Skeletal muscle satellite cell (primary cell): ENCODE measurements around the gene E4F1.
"Not testable (repeated sequence)": the region's sequence is repeated elsewhere in the genome, so short reads cannot be mapped to it uniquely, and the experiment has no call there.

ENCODE experiments used
- H3K27me3 ChIP-seq: 2 replicates; pipeline ENCODE4 v1.7.0; 2013; ENCODE audit warnings: low read length; ENCODE audit not compliant: control insufficient read depth, insufficient read depth
- H3K36me3 ChIP-seq: 2 replicates; pipeline ENCODE4 v1.7.0; 2013; ENCODE audit warnings: mild to moderate bottlenecking, control low read depth, low read length; ENCODE audit not compliant: insufficient read depth
- H3K4me1 ChIP-seq: 2 replicates; pipeline ENCODE4 v1.7.0; 2013; ENCODE audit warnings: low read length; ENCODE audit not compliant: control insufficient read depth, insufficient read depth
- H3K4me2 ChIP-seq: 2 replicates; pipeline ENCODE4 v1.7.0; 2013; ENCODE audit warnings: mild to moderate bottlenecking, low read length
- H3K4me3 ChIP-seq: 2 replicates; pipeline ENCODE4 v1.7.0; 2013; ENCODE audit warnings: low read length
- H3K9ac ChIP-seq: 2 replicates; pipeline ENCODE4 v1.7.0; 2013; ENCODE audit warnings: mild to moderate bottlenecking, low read depth, low read length, moderate library complexity
- H3K9me3 ChIP-seq: replicated peaks from 2 replicates; pipeline ENCODE4 v1.7.0; 2013; ENCODE audit warnings: mild to moderate bottlenecking, control low read depth, low read length

The E4F1 gene

DNA sequence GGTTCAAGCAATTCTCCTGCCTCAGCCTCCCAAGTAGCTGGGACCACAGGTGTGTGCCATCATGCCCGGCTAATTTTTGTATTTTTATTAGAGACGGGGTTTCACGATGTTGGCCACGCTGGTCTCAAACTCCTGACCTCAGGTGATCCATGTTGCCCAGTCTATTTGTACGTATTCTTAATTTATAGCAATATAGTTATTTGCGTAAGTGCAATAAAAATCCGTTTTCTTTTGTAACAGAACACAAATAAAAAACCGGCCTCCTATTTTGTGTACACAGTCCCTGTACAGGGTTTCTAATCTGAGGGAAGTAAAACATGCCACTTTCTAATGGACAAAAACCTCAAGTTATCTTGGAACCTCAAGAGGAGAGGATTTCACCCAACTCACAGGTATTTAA is 36.9 kb downstream of the E4F1 start:
- Histone ChIP-seq H3K4me1 (peaks cover 25% of the 10 kb centered on the region), H3K27me3 (no peaks in the 10 kb centered on the region), H3K9ac (no peak overlapping the region), H3K36me3 (peaks cover 87% of the 10 kb centered on the region), H3K9me3 (no peaks in the 10 kb centered on the region), H3K4me3 (no peak overlapping the region), H3K4me2 (no peak overlapping the region)

DNA sequence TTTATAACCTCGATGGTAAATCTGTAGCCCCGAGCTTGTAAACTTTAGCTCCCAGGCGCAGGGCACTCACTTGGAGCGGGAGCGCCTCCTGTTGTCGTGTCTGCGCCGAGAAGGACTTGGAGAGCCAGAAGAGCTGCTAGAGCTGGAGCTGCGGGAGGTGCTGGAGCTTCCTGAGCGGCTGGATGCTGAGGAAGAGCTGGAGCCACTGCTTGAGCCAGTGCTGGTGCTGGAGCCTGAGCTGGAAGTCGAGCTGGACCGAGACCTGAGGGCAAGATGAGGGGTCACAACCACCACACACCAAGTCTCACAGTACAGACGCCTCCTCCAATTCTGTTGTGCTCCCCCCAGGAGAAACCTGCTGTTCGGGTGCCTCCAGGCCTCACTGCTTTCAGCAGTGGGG is 39.6 kb downstream of the E4F1 start:
- not testable (repeated sequence) for H3K4me2 ChIP-seq, H3K9me3 ChIP-seq, H3K9ac ChIP-seq, H3K27me3 ChIP-seq, H3K4me3 ChIP-seq
- Histone ChIP-seq H3K36me3 (peaks cover 63% of the 10 kb centered on the region), H3K4me1 (peaks cover 24% of the 10 kb centered on the region)

DNA sequence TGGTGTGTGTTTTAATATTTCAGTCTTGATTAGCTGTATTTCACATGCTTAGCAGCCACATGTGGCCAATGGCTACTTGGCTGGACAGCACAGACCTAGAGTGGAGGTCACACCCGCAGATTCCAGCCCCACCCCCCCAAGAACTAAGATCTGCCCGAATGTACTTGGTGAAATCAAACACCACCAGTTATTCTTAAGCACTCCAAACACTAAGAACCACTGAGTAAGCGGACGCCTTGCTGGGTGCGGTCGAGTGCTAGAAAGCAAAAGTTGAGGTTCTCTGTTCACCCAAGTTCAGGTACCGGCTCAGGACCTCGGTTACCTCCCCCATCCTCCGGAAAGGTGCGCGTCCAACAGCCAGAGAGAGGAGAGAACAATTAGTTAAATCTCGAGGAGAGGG is 43.5 kb downstream of the E4F1 start:
- peak overlapping the region; percentile 82 for H3K9ac ChIP-seq
- H3K36me3 ChIP-seq, result peaks cover 34% of the 10 kb centered on the region
- not testable (repeated sequence) for H3K9me3 ChIP-seq, H3K27me3 ChIP-seq
- peak overlapping the region; percentile 79 for H3K4me2 ChIP-seq
- H3K4me3 ChIP-seq, result peak overlapping the region; percentile 80
- H3K4me1 ChIP-seq, result peaks cover 35% of the 10 kb centered on the region

DNA sequence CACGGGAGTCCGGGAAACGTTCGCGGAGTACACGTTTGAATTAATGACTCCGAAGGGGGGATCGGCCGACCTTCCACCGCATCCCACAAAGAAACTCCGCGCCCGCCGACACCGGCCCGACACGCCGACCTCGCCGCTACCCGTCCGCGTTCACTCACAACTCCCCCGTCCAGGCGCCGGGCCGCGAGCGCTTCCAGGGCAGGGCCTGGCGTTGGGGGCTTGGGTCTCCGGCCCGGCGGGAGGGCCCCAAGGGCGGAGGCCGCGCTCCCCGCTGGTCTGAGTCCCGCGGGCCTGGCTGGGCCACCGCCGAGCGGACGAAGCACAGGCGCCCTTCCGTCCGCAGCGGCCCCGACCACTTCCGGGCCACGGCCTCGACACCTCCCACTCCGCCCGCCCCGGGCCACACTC is 44.1 kb downstream of the E4F1 start:
- Histone ChIP-seq H3K4me1 (peaks cover 35% of the 10 kb centered on the region), H3K4me3 (peak overlapping the region; percentile 80), H3K36me3 (peaks cover 28% of the 10 kb centered on the region), H3K9ac (peak overlapping the region; percentile 82), H3K4me2 (peak overlapping the region; percentile 79)
- not testable (repeated sequence) for H3K9me3 ChIP-seq, H3K27me3 ChIP-seq

DNA sequence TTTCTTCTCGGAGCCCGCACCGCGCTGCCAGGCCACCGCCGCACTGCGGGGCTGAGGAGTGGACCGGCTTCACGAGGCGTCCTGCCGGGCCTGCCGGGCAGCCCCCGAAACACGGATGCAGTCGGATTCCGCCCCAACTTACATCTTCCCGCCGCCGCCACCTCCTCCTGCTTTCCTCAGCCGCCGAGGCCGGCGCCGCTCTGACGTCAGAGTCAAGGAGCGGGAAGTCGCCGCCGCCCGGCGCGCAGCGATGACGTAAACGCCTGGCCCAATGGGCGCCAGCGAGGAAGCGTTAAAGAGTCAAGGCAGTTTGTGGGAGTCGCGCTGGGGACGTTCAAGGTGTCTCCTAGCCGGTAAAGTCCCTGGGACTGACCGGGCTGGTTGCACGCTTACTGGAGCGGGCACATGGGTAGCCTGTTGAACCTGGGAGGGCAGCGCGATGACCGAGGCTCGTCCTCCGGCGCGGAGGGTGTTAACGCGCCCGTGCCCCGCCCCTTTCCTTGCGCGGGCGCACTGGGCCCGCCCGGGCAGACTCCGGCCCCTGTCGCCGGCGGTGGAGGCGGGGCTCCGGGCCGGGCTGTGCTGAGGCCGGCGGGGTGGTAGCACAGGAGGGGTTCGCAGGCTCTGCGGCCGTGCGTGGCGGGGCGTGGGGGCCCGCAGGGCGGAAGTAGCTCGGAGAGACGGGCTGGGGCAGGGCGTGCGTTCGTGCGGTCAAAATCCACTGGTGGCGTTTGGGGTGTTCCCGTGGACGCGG is 44.7 kb downstream of the E4F1 start, which contains the start of gene RNPS1:
Gene RNPS1, minus strand, starts transcription at position 214 of the 754 bp plus-strand sequence. CDS start 3,483 bp downstream, outside the sequence.
- Histone ChIP-seq H3K4me3 (peak within 1 kb of the TSS; percentile 80), H3K9me3 (no peaks in the 10 kb centered on the region), H3K4me2 (peak within 1 kb of the TSS; percentile 79), H3K27me3 (no peaks in the 10 kb centered on the region), H3K36me3 (peaks cover 22% of the 10 kb centered on the region), H3K9ac (peak within 1 kb of the TSS; percentile 82), H3K4me1 (peaks cover 35% of the 10 kb centered on the region)

DNA sequence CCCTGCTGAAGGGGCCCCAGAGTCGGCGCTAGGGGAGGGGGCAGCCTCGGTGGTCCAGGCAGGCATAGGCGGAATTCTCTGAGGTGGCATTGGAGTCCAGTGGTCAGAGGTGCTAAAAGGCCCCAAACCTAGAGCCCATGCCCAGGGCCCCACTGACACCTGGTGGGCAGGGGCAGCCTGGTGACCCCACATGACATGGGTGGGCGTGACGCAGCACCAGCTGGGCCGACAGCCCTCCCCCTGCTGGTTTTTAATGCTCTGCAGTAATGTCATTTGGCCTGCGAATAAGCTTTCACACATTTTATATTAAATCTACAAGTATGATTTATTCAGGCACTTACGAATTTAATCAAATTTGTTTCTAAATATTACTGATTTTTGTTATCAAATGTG is 46.7 kb downstream of the E4F1 start:
- Histone ChIP-seq H3K9ac (no peak overlapping the region), H3K36me3 (peaks cover 4% of the 10 kb centered on the region), H3K4me3 (no peak overlapping the region), H3K4me1 (peaks cover 19% of the 10 kb centered on the region), H3K4me2 (peak overlapping the region; percentile 79), H3K27me3 (no peaks in the 10 kb centered on the region), H3K9me3 (no peaks in the 10 kb centered on the region)

DNA sequence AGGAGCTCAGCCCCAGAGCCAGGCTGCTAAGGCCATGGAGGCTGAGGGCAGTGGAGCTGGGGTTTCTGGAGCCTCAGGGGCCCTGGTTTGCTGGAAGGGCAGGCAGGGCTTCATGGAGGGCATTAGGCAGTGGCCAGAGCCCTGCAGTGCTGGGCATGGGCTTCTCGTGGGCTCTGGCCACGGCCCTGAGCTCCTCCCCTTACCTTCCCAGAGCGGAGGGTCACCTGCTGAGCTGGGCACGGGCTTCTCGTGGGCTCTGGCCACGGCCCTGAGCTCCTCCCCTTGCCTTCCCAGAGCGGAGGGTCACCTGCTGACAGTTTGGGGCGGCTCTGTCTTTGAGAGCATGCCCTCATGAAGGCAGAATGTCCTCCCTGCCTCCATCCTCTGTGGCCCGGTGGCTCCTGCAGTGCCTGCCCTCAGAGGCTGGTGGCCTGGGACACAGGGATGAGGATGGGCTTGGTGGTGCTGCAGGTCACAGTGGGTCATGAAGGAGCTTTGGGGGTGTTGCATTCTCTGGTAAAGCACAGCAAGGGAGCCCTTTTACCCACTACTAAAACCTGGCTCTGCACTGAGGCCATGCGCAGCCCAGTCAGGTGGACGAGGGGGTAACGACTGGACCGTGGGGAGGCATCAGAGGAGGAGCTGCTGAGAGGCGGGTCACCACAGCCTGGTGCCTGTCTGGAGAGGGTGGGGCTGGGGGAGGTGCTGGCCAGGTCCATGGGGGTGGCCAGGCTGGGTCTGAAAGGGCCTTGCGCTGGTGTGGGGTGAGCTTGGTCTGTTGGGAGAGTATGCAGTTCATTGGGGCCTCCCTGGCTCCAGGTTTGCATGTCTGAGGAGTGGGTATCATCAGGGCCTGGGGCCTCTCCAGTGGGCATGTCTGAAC is 47.4 kb downstream of the E4F1 start:
- Histone ChIP-seq H3K9ac (no peak overlapping the region), H3K27me3 (no peaks in the 10 kb centered on the region), H3K4me3 (no peak overlapping the region), H3K36me3 (peaks cover under 1% of the 10 kb centered on the region), H3K9me3 (no peaks in the 10 kb centered on the region), H3K4me2 (no peak overlapping the region), H3K4me1 (peaks cover 16% of the 10 kb centered on the region)

DNA sequence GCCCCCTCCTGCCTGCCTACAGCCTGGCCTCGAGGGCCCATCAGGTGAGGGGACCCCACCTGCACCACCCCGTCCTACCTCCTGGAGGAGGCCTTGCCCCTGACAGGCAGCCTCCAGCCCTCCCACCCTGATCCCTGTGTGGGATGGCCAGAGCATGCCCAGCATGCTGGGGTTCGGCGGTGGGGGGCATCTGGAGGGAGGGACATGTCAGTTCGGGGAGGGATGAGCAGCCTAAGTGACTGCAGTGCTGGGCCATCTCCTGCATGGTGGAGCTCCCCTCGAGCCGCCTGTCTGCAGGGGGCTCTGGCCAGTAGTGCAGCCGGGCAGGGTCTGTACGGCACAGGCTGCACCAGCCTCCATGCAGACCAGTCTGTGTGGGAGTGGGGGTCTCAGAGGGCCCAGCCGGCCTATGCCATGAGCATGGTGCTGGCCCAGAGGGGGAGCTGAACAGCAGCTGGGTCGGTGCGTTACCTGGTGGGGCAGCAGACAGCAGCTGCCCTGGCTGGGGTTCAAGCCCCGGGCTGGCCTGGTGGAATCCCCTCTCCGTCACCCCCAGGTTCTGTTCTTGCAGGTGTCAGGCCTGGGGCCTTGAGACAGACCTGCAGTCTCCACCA is 48.6 kb downstream of the E4F1 start:
- Histone ChIP-seq H3K9me3 (no peaks in the 10 kb centered on the region), H3K4me2 (no peak overlapping the region), H3K9ac (no peak overlapping the region), H3K36me3 (no peaks in the 10 kb centered on the region), H3K4me1 (peaks cover 10% of the 10 kb centered on the region), H3K27me3 (no peaks in the 10 kb centered on the region), H3K4me3 (no peak overlapping the region)

DNA sequence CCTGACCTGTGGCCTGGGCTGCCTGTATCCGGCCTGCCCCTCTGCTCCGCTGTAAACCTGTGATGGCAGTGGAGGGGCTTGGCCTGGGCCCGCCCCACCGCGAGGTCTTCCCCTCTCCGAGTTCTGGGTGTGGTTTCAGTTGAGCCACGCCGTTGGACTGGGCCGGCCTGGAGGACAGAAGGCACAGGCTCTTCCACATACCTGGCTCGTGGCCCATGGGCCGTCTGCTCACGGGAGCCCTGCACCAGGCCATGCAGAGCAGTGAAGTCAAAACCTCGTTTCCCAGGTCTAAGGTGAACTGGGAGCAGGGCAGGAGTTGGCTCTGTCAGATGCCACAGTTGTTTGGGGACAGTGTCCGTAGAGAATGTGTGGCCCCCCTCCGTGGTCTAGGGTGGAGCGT is 50.1 kb downstream of the E4F1 start:
- Histone ChIP-seq H3K4me1 (peaks cover 10% of the 10 kb centered on the region), H3K4me3 (no peak overlapping the region), H3K27me3 (peaks cover 2% of the 10 kb centered on the region), H3K9ac (no peak overlapping the region), H3K4me2 (no peak overlapping the region), H3K9me3 (no peaks in the 10 kb centered on the region), H3K36me3 (no peaks in the 10 kb centered on the region)

DNA sequence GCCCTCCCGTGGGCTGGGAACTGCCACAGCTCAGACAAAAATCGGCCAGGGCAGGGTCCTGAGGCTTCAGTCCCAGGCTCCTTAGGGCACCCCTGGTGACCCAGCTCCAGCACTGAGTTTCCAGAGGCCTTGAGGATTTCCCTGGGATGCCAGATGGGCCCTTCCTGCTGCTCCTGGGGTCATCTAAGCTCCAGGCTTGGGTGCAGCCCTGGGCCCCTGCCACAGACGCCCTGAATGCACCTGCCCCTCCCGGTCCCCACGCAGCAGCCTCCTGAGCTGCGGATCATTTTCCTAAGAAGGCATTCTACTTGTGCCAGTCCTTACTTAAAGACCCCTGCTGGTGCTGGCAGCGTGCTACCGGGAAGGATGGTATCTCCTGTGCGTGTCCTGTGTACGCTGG is 50.5 kb downstream of the E4F1 start:
- Histone ChIP-seq H3K9me3 (no peaks in the 10 kb centered on the region), H3K4me2 (no peak overlapping the region), H3K36me3 (no peaks in the 10 kb centered on the region), H3K4me1 (peaks cover 10% of the 10 kb centered on the region), H3K9ac (no peak overlapping the region), H3K27me3 (peaks cover 3% of the 10 kb centered on the region), H3K4me3 (no peak overlapping the region)
